SH-SY5Y (cell line): ENCODE measurements around the gene PUS7L.

Source experiments
- GATA2 ChIP-seq: IDR thresholded peaks from 2 replicates; pipeline ENCODE4 v1.6.1; 2011; ENCODE audit warnings: mild to moderate bottlenecking, low read depth, low read length
- GATA3 ChIP-seq: IDR thresholded peaks from 2 replicates; pipeline ENCODE4 v1.6.1; 2011; ENCODE audit warnings: low read depth, mild to moderate bottlenecking, low read length, moderate library complexity

GRCh38 chr12:43807386-43807785 is 48.8 kb upstream of the PUS7L start:
- TF ChIP-seq GATA2 = no peak
- no peak for TF ChIP-seq GATA3
